GM21381 (cell line): ENCODE data around the gene ACOT8.
"Not testable (repeated sequence)": the region's sequence is repeated elsewhere in the genome, so short reads cannot be mapped to it uniquely, and the experiment has no call there.

Source experiments
- ATAC-seq: cut with Tn5 transposase; IDR thresholded peaks from one replicate; pipeline ENCODE4 v1.9.1; 2021; ENCODE audit warnings: mild to moderate bottlenecking, moderate library complexity; ENCODE audit not compliant: unreplicated experiment

The ACOT8 gene

DNA sequence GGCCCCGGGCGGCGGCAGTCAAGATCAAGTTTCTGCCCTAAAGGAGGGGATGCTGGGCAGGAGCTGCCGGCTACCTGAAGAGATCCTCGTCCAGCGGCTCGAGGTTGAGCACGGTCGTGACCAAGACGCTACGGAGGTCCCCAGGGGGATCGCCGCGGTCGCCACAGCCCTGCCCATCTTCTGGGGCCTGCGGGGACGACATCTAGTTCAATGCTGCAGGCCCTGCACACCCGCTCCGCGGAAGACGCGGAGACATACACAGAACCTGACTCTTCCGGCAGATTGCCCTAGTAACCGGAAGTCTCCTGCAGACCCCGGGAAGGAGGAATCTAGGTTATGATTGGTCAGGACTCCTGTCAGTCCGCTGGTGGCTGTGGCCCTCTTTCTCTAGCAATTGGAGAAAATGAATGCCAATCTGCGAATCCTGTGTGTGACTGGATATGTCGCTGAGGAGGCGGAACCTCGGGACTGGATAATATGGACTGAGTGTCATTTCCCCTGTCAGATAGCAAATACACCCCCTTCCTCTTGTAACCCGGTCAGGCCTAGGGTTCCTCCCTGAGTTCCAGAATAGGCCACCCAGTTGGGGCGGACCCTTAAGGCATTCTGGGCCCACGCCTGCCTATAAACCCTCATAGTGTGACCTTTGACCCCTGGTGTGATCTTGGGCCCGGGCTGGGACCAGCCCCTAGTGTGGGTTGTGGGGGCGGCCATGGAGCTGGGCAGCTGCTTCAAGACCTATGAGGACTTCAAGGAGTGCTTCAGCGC lies at the start of gene ACOT8, which contains the start of gene ZSWIM3:
ACOT8 (minus strand) TSS at position 279 of the 768 bp plus-strand sequence; CDS start at position 202, 77 bp downstream.
ZSWIM3 (plus strand) TSS at position 501 of the 768 bp plus-strand sequence; CDS start at position 713, 212 bp downstream.
- peak; percentile 93 for ATAC-seq

- ATAC-seq: no peak
These were observed 48.4 kb upstream of the ACOT8 start for GRCh38 chr20:45905505-45906079.

DNA sequence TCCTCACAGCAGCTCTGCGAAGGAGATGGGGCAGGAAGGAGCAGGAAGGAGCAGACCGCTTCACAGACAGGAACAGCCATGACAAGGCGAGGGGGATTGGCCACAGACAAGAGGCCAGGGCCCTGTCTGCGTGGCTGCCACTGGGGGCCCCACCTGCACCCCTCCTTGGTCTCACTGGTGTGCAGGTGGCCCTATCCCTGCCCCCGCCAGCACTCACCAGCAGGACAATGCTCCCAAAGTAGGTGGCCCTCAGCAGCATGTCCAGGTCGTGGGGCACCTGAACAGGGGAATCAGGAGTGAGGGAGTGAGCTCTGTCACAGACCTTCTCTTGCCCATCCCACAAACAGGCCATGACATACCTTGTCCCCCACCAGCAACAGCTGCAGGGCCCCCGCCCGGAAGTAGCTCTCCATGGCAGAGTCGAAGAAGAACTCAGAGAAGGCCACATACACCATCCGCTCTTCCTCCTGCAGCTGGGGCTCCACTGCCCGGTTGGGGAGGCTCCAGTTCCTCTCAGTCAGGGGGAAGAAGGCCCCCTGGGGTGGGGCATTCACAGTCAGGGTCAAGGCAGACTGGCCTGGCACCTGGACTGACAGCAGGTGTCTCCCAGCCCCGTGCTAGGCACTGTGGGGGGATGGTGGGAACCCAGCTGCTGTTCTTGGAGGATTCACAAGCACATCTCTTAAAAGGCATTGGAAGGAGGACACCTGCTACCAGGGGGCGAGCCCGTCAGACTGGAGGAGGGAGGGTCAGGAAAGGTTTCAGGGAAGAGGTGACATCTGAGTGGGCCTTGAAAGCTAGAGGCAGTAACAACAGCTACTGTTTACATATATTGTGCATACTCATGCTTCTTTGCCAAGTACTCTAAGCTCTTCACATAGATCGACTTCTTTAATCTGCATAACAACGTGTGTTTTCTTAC lies 47.7 kb upstream of the ACOT8 start:
- no peak for ATAC-seq

- no peak for ATAC-seq
These were observed 45.1 kb upstream of the ACOT8 start for GRCh38 chr20:45902199-45902701.

GRCh38 chr20:45901332-45901731 lies 44.1 kb upstream of the ACOT8 start:
- ATAC-seq: not testable (repeated sequence)

GRCh38 chr20:45899046-45899835 lies 42.0 kb upstream of the ACOT8 start:
- no peak for ATAC-seq

DNA sequence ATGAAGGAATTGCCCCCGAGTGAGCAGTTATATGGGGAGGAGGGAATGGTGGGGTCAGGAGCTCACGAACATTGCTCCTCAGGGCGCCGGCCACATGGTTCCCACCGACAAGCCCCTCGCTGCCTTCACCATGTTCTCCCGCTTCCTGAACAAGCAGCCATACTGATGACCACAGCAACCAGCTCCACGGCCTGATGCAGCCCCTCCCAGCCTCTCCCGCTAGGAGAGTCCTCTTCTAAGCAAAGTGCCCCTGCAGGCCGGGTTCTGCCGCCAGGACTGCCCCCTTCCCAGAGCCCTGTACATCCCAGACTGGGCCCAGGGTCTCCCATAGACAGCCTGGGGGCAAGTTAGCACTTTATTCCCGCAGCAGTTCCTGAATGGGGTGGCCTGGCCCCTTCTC lies 41.1 kb upstream of the ACOT8 start:
- no peak for ATAC-seq

- ATAC-seq: no peak
These were observed 40.5 kb upstream of the ACOT8 start for GRCh38 chr20:45897692-45898091.

GRCh38 chr20:45897289-45897688 lies 40.1 kb upstream of the ACOT8 start:
- no peak for ATAC-seq

- no peak for ATAC-seq
These were observed 39.5 kb upstream of the ACOT8 start for GRCh38 chr20:45896641-45897161.

DNA sequence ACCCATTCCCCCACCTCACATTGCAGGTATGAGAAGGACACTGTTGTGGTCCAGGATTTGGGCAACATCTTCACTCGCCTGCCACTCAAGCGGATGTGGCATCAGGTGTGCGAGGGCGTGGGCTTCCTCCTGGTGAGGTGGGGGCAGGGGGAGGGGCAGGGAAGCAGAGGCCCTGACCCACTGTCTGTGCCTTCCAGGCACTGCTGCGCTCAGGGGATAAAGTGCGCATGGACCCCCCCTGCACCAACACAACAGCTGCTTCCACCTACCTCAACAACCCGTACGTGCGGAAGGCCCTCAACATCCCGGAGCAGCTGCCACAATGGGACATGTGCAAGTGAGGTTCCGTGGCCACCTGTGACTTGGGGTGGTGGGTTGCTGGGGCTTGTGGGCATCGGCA lies 37.6 kb upstream of the ACOT8 start:
- no peak for ATAC-seq

DNA sequence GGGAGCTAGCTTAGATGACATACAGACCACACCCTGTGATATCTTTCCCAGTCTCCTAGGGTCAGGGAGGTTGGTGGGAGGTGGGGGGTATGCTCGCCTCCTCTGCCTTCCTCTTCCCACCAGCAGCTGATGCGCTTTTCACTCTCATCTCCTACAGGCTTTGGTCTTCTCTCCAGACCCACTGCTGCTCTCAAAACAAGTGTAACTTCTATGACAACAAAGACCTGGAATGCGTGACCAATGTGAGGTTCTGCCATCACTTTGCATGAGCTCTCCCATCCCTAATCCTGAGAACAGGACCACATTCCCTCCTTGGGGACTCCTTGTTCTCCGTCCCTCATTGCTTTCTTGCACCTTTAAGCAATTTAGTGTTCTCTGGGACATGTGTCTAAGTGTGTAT lies 36.6 kb upstream of the ACOT8 start:
- no peak for ATAC-seq

DNA sequence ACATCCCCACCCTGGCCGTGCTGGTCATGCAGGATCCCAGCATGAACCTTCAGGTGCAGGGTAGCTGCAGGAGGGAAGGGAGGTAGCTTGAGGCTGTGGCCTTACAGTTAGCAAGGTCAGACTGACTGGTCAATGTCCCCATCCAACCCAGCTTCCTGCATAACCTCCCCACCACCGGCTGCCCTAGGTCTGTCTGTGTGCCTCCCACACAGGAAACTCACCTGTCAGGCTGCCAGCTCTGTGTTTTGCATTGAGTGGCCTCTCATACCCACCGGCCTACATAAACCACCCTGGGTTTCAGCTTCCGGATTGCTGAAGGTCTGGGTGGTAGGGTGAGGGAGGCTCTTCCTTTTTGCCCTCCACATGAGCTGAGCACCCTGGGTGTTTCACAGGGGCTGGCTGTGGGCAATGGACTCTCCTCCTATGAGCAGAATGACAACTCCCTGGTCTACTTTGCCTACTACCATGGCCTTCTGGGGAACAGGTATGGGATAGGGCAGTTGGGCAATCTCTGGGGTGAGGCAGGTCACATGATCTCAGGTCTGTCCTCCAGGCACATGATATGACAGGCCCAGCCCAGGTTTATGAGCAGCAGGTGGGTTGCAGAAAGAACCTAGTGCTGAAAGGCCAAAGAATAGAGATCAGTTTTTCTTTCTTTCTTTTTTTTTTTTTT lies 35.8 kb upstream of the ACOT8 start:
- no peak for ATAC-seq

DNA sequence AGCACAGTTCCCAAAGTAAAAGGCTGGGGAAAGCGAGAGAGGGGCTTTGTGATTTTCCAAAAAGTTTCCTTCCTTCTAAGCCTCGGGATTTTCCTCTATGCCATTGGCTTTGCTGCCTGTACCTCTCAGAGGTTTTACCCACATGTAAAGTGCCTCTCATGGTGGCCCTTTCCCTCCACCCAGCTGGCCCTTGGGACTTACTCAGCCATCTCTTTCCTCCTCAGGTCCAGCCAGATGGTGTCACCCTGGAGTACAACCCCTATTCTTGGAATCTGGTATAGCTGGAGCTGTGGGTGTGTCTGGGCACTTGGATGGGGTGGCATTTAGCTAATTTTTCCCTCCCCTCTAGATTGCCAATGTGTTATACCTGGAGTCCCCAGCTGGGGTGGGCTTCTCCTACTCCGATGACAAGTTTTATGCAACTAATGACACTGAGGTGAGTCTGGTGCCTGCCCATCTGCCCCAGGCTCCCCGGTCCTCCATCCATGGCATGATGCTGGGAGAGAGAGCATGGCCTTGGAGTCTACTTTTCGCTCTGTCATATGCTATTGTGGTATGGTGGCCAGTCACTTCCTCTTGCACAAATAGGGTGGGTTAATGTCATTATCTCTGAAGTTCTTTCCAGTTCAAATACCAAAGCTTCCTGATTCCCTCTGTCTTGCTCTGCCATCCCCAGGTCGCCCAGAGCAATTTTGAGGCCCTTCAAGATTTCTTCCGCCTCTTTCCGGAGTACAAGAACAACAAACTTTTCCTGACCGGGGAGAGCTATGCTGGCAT lies 35.0 kb upstream of the ACOT8 start:
- ATAC-seq: no peak

- peak; percentile 75 for ATAC-seq
These were observed 34.1 kb upstream of the ACOT8 start, which contains the start of the genes CTSA and NEURL2 for GRCh38 chr20:45890985-45891983. Gene CTSA, plus strand, starts transcription at chr20:45891335. Its CDS starts 234 bp downstream, at chr20:45891569. Gene NEURL2, minus strand, starts transcription at chr20:45891208. Its CDS starts 217 bp downstream, at chr20:45890991.

DNA sequence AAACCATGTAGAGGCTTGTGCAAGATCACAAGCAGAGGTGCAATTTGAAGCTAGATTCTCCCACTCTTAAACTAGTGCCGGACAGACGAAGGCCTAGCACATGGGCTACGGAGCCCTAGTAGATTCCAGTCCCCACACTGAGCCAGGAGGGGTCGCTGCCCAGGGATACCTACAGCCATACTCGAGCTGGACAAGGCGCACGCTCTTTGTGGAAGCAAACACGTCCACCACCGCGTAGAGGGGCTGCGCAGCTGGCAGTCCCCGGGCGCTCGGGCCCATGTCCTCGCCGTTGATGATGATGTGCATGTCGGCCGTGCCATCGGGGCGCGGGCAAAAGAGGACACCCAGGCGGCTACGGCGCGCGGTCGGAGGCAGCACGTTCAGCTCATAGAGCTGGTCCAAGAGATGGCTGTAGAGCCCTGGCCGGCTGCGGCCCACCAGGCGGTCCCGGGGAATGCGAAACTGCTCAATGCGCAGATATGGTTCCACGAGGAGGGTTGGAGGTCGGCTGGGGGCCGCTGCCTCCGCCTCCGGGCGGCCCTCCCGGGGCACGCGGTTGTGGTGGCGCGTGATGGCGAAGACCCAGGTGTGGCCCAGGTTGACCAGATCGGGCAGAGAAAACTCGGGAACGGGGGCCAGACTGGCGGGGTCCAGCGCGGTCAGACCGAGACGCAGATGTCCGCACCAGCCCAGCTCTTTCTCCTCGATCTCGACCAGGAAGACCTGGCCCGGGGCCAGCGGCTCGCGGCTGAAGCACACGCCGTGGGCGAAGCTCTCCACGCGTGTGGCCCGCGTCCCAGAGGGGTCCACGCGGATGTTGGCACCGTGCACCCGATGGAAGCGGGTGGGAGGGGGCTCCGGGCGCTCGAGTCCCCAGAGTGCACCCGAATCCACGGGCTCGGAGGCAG lies 33.1 kb upstream of the ACOT8 start:
- peak; percentile 34 for ATAC-seq
